ENCODE results near the gene IL6.
A peak's percentile ranks its signal among the peaks of the same experiment; 100 is the strongest.

IL6 gene

DNA sequence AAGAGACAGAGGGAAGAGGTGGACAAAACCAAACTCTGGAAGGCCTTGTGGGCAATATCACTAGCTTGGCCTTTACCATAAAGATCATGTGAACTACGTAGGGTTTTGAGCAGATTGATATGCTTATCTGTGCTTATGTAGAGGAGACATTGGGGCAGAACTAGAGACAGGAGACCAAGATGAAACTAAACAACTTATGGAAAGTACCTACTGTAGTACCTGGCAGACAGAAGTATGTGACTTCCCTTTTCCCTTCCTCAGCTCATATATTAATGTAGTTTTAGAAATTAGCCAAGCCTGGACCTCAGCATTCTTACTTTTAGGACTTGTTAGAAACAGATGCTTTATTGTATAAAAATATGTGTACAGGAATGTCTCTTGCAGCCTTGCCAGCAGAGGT lies 14.0 kb upstream of the IL6 start:
- no peaks in the 10 kb centered on the region for H3K9me3 Mint-ChIP-seq
- no peaks in the 10 kb centered on the region for H3K36me3 Mint-ChIP-seq (ENCODE audit: low read depth)
- peaks cover 3% of the 10 kb centered on the region for H3K27me3 Mint-ChIP-seq (ENCODE audit: low read depth)
- peaks cover 18% of the 10 kb centered on the region for H3K4me1 Mint-ChIP-seq
- H3K27ac Mint-ChIP-seq, result no peak overlapping the region
- TF ChIP-seq, protein P1, sequence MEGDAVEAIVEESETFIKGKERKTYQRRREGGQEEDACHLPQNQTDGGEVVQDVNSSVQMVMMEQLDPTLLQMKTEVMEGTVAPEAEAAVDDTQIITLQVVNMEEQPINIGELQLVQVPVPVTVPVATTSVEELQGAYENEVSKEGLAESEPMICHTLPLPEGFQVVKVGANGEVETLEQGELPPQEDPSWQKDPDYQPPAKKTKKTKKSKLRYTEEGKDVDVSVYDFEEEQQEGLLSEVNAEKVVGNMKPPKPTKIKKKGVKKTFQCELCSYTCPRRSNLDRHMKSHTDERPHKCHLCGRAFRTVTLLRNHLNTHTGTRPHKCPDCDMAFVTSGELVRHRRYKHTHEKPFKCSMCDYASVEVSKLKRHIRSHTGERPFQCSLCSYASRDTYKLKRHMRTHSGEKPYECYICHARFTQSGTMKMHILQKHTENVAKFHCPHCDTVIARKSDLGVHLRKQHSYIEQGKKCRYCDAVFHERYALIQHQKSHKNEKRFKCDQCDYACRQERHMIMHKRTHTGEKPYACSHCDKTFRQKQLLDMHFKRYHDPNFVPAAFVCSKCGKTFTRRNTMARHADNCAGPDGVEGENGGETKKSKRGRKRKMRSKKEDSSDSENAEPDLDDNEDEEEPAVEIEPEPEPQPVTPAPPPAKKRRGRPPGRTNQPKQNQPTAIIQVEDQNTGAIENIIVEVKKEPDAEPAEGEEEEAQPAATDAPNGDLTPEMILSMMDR (IDR thresholded peaks at IDR 0.05; ENCODE audit: unreplicated experiment in 3 of 3), result no peak
- H3K4me3 Mint-ChIP-seq, result no peak overlapping the region

DNA sequence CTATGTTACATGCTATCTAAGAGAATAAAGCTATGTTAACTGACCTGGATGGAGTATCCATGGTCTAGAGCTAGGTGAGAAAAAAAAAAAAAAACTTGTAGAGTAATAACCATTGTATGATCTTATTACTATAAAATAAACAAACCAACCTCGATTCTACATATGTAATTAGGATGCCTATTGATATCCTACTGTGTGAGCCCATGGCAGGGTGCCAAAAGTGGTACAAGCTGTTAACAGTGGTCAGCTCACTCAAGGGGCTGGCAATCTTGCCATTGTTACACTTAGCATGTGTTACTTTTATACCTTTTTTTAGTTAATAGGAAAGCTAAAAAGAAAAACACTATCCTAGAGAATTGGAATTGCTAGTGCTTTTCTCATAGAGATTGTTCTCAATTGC lies 13.5 kb upstream of the IL6 start:
- peaks cover 23% of the 10 kb centered on the region for H3K4me1 Mint-ChIP-seq
- TF ChIP-seq, protein P1 (IDR thresholded peaks at IDR 0.05; ENCODE audit: unreplicated experiment in 3 of 3), result no peak
- H3K36me3 Mint-ChIP-seq (ENCODE audit: low read depth), result no peaks in the 10 kb centered on the region
- no peaks in the 10 kb centered on the region for H3K9me3 Mint-ChIP-seq
- H3K27me3 Mint-ChIP-seq (ENCODE audit: low read depth), result peaks cover 3% of the 10 kb centered on the region
- no peak overlapping the region for H3K4me3 Mint-ChIP-seq
- no peak overlapping the region for H3K27ac Mint-ChIP-seq

DNA sequence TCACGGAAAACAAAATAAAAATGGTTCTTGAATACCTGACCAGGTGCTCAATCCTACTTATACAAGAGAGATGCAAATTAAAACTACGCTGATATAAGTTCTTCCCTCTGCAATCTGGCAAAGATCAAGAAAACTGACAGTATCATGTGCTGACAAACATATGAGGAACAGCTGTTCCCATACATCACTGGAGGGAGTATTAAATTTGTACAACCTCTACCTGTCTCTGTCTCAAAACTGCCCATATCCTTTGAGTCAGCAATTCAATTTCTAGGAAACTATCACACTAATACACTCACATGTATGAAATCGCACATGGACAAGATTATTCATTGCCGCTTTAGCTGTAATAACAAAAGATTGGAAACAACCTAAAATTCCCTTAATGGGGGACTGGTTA lies 11.0 kb upstream of the IL6 start:
- peaks cover 37% of the 10 kb centered on the region for H3K4me1 Mint-ChIP-seq
- no peaks in the 10 kb centered on the region for H3K36me3 Mint-ChIP-seq (ENCODE audit: low read depth)
- H3K27me3 Mint-ChIP-seq (ENCODE audit: low read depth), result peaks cover 3% of the 10 kb centered on the region
- no peak overlapping the region for H3K4me3 Mint-ChIP-seq
- peak overlapping the region in 1 of 3 experiments; percentile 42 for H3K27ac Mint-ChIP-seq
- TF ChIP-seq, protein P1 (IDR thresholded peaks at IDR 0.05; ENCODE audit: unreplicated experiment in 3 of 3), result no peak
- no peaks in the 10 kb centered on the region for H3K9me3 Mint-ChIP-seq

DNA sequence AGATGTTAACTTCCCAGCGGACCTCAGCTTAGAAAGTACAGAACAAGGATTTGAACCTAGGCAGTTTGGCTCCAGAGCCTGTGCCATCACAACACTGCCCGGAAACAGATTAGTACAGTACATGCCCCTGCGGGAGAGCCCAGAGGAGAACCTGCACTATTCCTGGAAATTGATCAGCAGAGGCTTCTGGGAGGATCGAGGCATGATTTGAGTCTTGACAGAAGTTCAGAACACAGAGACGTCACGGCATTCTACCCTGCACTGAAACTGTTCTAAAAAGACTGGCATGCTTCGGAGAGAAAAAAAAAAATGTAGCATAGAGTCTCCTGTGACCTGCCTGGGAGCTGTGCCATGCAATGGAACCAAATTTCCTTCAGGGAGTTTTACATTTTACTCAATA lies 9.2 kb upstream of the IL6 start:
- peaks cover 3% of the 10 kb centered on the region for H3K27me3 Mint-ChIP-seq (ENCODE audit: low read depth)
- no peaks in the 10 kb centered on the region for H3K9me3 Mint-ChIP-seq
- no peaks in the 10 kb centered on the region for H3K36me3 Mint-ChIP-seq (ENCODE audit: low read depth)
- TF ChIP-seq, protein P1 (IDR thresholded peaks at IDR 0.05; ENCODE audit: unreplicated experiment in 3 of 3), result no peak
- peak overlapping the region in 1 of 3 experiments; percentile 57 for H3K27ac Mint-ChIP-seq
- no peak overlapping the region for H3K4me3 Mint-ChIP-seq
- peaks cover 44% of the 10 kb centered on the region for H3K4me1 Mint-ChIP-seq

DNA sequence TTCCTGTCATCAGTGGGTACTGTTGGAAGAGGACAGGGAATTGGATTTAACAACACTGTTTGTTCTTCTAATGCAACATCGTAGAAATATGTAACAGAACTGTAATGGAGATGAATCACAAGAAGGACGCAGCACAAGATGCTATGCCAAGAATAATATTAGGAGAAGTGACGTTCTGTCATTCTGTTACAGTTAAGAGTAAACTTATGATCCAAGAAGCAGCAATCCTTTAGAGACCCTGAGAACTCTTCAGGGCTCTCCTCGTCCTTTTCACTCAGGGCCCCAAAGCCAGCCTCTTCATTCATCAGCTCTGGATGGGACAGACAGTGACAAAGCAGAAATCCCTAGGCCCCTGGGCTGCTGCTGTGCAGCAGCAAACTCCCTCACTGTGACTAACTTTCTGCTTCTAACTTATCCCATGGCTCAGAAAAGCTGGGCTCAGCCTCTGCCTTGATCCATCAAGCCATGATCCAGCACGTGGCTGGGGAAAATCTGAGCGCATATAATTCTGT lies 8.7 kb upstream of the IL6 start:
- Mint-ChIP-seq H3K27me3 (ENCODE audit: low read depth) (peaks cover 3% of the 10 kb centered on the region), H3K4me3 (no peak overlapping the region), H3K27ac (peak overlapping the region in 1 of 3 experiments; percentile 57), H3K4me1 (peaks cover 48% of the 10 kb centered on the region), H3K9me3 (no peaks in the 10 kb centered on the region), H3K36me3 (ENCODE audit: low read depth) (no peaks in the 10 kb centered on the region)
- TF ChIP-seq, protein P1 (IDR thresholded peaks at IDR 0.05; ENCODE audit: unreplicated experiment in 3 of 3), result no peak

DNA sequence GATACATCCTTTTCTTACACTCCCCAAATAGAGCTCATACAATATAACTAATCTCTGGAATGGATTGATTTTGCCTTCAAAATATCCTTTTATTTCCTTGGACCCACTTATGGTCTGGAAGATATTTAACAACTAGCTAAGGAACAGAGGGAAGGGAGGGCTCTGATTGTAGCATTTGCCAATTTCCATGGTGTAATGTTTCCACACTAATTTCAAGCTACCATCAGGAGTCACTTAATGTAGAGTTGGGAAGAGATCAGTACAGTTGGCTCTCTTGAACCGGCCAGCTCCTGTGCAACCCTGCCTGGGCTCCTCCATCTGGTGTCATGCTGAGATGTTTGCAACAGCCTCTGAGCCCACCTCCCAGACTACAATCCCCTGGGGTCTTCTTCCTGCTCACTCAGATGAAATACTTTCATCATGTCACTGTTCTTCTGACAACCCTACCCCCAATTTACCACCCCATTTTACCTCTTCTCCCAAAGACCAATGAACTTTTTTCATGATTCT lies 8.0 kb upstream of the IL6 start:
- H3K4me1 Mint-ChIP-seq, result peaks cover 53% of the 10 kb centered on the region
- TF ChIP-seq, protein P1 (IDR thresholded peaks at IDR 0.05; ENCODE audit: unreplicated experiment in 3 of 3), result no peak
- H3K9me3 Mint-ChIP-seq, result no peaks in the 10 kb centered on the region
- H3K27me3 Mint-ChIP-seq (ENCODE audit: low read depth), result peaks cover 3% of the 10 kb centered on the region
- H3K36me3 Mint-ChIP-seq (ENCODE audit: low read depth), result no peaks in the 10 kb centered on the region
- peak overlapping the region in 1 of 3 experiments; percentile 57 for H3K27ac Mint-ChIP-seq
- H3K4me3 Mint-ChIP-seq, result no peak overlapping the region

All from nephron (organoid).